Fibroblast of pulmonary artery (primary cell): ENCODE results near the gene PIP4K2A.

Experiments
- DNase-seq: peaks from one replicate; pipeline ENCODE4 v3.0.0-alpha.2; 2010; ENCODE audit warnings: low read depth
- H3K4me3 ChIP-seq: replicated peaks from 2 replicates; pipeline ENCODE4 v1.5.1; 2011; ENCODE audit warnings: low read depth, mild to moderate bottlenecking, control low read depth, low read length, moderate library complexity
- TF ChIP-seq, protein P1 (sequence below): IDR thresholded peaks from 2 replicates; pipeline ENCODE4 v1.5.1; 2011; ENCODE audit warnings: mild to moderate bottlenecking, control low read depth, low read length, inconsistent platforms; ENCODE audit errors: missing control alignments

The PIP4K2A gene

DNA sequence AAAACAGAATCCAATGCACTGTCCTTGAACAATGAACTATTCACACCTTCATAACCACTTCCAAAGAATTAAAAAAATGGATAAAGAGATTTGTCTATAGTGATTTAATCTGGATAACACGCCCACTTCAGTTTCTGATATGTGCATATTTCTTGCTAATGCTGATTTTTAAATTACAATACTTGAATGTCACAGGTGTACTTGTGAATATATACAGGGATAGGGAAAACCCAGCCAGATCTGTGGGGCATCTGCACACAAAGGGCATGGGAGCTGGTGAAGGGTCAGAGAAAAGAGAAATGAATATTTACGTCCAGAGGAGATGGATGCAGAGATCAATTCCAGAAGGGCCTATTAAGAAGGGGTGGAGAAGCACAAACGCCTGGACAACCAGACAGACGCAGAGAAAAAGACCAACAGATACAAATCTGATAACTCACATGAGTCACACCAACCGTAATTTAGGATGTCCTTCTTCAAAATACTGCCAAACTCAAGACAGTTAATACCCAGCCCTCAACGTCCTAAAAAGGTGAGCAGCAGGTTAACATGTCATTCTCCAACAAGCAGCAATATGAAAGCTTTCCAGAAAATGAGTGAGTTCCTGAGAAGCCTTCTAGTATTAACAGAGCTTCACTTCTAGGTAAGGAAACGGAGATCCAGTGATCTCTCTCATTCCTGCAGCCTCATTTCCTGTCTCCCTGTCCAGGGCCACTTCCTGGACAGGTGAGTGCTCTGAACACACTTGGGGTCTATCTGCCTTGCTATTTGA lies 41.9 kb downstream of the PIP4K2A start:
- H3K4me3 ChIP-seq = no peak overlapping the region
- no peak for DNase-seq
- TF ChIP-seq, protein P1, sequence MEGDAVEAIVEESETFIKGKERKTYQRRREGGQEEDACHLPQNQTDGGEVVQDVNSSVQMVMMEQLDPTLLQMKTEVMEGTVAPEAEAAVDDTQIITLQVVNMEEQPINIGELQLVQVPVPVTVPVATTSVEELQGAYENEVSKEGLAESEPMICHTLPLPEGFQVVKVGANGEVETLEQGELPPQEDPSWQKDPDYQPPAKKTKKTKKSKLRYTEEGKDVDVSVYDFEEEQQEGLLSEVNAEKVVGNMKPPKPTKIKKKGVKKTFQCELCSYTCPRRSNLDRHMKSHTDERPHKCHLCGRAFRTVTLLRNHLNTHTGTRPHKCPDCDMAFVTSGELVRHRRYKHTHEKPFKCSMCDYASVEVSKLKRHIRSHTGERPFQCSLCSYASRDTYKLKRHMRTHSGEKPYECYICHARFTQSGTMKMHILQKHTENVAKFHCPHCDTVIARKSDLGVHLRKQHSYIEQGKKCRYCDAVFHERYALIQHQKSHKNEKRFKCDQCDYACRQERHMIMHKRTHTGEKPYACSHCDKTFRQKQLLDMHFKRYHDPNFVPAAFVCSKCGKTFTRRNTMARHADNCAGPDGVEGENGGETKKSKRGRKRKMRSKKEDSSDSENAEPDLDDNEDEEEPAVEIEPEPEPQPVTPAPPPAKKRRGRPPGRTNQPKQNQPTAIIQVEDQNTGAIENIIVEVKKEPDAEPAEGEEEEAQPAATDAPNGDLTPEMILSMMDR = no peak

DNA sequence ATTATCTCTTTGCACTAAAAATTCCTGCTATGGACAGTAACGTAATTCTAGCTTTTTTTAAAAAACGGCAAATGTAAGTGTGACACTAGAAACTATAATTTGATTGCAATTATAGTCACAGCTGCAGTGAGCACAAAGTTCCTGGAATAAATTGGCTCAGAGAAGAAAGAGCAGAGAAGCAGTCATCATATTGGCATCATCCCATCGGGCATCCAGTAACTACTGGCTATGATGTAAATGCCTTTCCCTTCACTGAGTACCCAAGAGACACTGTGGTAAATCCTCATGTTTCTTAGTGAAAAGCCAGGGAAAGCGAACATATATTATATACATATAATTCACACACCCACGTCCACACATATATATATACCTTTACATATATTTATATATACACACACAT lies 43.6 kb downstream of the PIP4K2A start:
- H3K4me3 ChIP-seq = no peak overlapping the region
- peak; percentile 52 for DNase-seq
- TF ChIP-seq, protein P1 = no peak

DNA sequence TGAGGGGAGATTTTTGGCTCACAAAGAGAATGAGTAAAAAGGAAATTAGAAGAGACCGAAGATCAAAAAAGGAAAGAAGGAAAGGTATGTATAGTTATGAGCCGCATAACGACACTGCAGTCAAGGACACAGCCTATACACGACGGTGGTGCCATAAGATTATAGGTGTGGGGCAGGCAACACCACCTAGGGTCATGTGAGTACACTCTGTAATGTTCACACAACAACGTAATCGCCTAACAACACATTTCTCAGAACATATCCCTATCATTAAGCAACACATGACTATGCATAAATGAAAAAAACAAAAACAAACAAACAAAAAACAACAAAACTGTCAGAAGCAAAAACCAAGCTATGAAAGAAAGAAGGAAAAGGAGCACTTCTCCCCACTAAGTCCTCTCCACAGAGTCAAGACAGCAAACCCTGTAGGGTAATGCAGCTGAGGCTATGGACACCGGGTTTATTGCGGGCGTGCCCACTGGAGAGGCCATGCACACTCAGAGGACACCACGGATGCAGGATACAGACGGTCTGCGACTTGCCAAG lies 45.1 kb downstream of the PIP4K2A start:
- DNase-seq = no peak
- TF ChIP-seq, protein P1 = no peak
- no peak overlapping the region for H3K4me3 ChIP-seq

DNA sequence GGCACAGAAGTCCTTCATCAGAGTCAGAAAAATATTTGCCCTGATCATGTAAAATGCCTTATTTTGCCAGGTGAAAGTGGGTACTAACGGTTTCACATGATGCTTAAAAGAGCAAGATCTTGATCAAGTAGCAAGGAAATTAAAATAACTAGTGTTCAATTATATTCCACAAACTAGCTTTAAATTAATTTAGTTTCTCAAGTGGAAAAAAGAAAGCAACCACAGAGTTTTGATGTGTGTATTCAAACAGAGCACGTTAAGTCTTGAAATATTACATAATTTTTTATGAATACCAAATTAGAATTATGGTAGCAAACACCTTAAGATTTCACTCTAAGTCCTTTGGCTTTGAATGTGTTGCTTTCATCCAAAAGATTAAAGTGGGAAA lies 47.3 kb downstream of the PIP4K2A start:
- DNase-seq = no peak
- TF ChIP-seq, protein P1 = no peak
- no peak overlapping the region for H3K4me3 ChIP-seq

DNA sequence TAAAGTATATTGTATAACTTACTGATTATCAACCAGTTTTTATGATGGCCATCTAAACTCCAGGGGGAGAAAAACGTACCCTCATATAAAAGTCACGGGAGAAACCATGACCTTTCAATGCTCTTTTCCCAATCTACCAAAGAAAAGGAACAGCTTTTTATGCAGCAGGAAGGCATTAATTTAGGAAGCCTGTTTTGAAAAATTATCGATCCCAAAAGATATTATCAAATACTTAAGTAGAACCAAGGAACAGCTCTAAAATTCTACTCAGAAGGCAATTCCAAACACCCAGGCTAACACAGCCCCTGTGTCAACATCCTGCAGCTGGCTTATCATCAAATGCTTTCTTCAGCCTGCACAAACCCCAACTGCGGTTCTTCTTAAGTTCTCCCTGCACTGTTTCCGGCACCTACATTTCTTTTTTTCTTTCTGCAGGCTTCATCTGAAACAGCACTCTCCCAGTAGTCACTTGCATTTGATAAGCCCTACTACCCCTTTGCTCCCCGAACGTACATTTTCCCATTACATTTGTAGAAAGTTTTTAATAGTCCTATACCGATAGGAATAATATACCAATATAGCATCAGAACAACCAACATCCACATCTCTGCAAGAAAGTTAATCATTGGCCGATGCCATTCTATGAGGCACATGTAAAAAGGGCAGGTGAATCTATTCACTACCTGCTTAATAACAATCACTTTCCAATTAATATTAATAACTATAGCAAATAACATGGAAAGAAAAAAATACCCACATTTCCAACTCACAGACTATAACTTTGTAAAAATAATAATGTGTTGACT lies 47.9 kb downstream of the PIP4K2A start:
- TF ChIP-seq, protein P1 = no peak
- H3K4me3 ChIP-seq = no peak overlapping the region
- DNase-seq = peak; percentile 57

DNA sequence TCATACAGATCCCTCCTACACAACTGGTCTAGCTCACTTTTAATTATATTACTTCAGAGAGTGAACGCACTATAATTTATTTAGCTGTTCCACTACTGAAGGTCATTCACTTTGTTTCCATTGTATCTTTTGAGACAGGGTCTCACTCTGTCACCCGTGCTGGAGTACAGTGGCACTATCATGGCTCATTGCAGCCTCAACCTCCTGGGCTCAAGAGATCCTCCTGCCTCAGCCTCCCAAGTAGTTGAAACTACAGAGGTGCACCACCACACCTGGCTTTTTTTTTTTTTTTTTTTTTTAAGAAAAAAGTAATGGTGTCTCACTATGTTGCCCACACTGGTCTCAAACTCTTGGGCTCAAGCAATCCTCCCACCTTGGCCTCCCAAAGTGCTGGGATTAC lies 49.0 kb downstream of the PIP4K2A start:
- DNase-seq = no peak
- H3K4me3 ChIP-seq = no peak overlapping the region
- TF ChIP-seq, protein P1 = no peak
